K562 (cell line): ENCODE results near the gene PXN. TPM values are rescaled to one million over a fixed set of nuclear protein-coding genes. Genes with fewer than 3 reads are reported as not detected.

Experiments
- MLX ChIP-seq, 2 experiments: fragments of 450-650 bp in 1 of 2; sonication (generic) in 1 of 2; formaldehyde crosslinking; conservative IDR thresholded peaks; 2 replicates each; pipeline versions ENCODE4 v1.4.0 to v1.8.1; 2020 to 2022; ENCODE audit warnings: mild to moderate bottlenecking in 1 of 2, missing genetic modification reagents in 1 of 2
- NRF1 ChIP-seq, 2 experiments: fragments of 450-650 bp; IDR thresholded peaks in 1 of 2; conservative IDR thresholded peaks in 1 of 2; 2 replicates each; pipeline ENCODE4 v1.6.1; 2014; ENCODE audit warnings: mild to moderate bottlenecking in 2 of 2
- POLR2G ChIP-seq: fragments of 200-400 bp; formaldehyde crosslinking; IDR thresholded peaks from 2 replicates; pipeline ENCODE4 v1.6.1; 2017; ENCODE audit warnings: low read depth, mild to moderate bottlenecking, antibody characterized with exemption, low read length, moderate library complexity
- SP1 ChIP-seq: sonication (generic); formaldehyde crosslinking; IDR thresholded peaks from 2 replicates; pipeline ENCODE4 v1.8.1; 2022; ENCODE audit warnings: mild to moderate bottlenecking, missing genetic modification reagents
- TFAP4 ChIP-seq: sonication (generic); formaldehyde crosslinking; IDR thresholded peaks from 2 replicates; pipeline ENCODE4 v1.8.0; 2022; ENCODE audit warnings: missing genetic modification reagents, mild to moderate bottlenecking, moderate library complexity, borderline replicate concordance
- XRCC3 ChIP-seq: fragments of 450-650 bp; IDR thresholded peaks from 2 replicates; pipeline ENCODE4 v1.6.1; 2017; ENCODE audit warnings: mild to moderate bottlenecking, moderate library complexity
- ZNF592 ChIP-seq: fragments of 450-650 bp; IDR thresholded peaks from 2 replicates; pipeline ENCODE4 v1.6.1; 2017; ENCODE audit warnings: antibody characterized with exemption, mild to moderate bottlenecking
- ZNF766 ChIP-seq: fragments of 200-800 bp; sonication (Bioruptor generic); conservative IDR thresholded peaks from 2 replicates; pipeline ENCODE4 v1.6.1; 2016; ENCODE audit warnings: missing genetic modification characterization, missing compliant biosample characterization
- polyA plus RNA-seq, 8 experiments: library from polyadenylated mRNA; depleted of rRNA in 4 of 8; stranded (reverse) in 5 of 8; unstranded in 3 of 8; fragments of >200 nt; fragmentation: Nextera tagmentation in 2 of 8; fragmentation: Illumina TruSeq in 1 of 8; extraction: Ambion mirVana in 2 of 8; extraction: Trizol in 1 of 8; gene quantifications; 2 replicates each; pipeline versions ENCODE4 v1.2.1 to v1.2.3, GENCODE V29; 2011 to 2014; ENCODE audit warnings: inconsistent platforms in 1 of 8, missing spikeins in 1 of 8
- total RNA-seq, 7 experiments: library from RNA; depleted of rRNA in 6 of 7; stranded (reverse); fragments of >200 nt in 6 of 7; fragmentation: Illumina TruSeq in 2 of 7; extraction: Trizol in 2 of 7; gene quantifications; 2 replicates each; pipeline versions ENCODE4 v1.2.1 to v1.2.3, GENCODE V29; 2011 to 2021; ENCODE audit warnings: low replicate concordance in 1 of 7

PXN gene
- total and polyA plus RNA-seq, 9 of the 15 experiments (the other 6 are each of a cell fraction or from before 2014, with no cell fraction given): 4.0 to 74.1 (median 18.6) TPM

- TF ChIP-seq SP1 (CRISPR knock-in tag) (peak; percentile 56; the same call in 1 of the 2 replicates), ZNF766 (CRISPR knock-in tag) (0 out of 2 replicates have a peak, but pooled peaks have one; percentile 32), POLR2G (peak; percentile 16; the same call in 1 of the 2 replicates), XRCC3 (no peak), NRF1 (conservative IDR thresholded peaks at IDR 0.05 in 1 of 2, IDR thresholded peaks at IDR 0.05 in 1 of 2) (peak in 1 of 2 experiments; percentile 33; a peak in 1 of 4 replicates), TFAP4 (CRISPR knock-in tag) (peak; percentile 51; the same call in 1 of the 2 replicates), ZNF592 (peak; percentile 49; the same call in 1 of the 2 replicates), MLX (CRISPR knock-in tag; conservative IDR thresholded peaks at IDR 0.05) (no peak)
These were observed 39.5 kb downstream of the PXN start (continued) for GRCh38 chr12:120225852-120226640.
